GM19452 (cell line): ENCODE measurements around the gene DBET.
"Not testable (repeated sequence)": the region's sequence is repeated elsewhere in the genome, so short reads cannot be mapped to it uniquely, and the experiment has no call there.

Source experiments
- ATAC-seq: cut with Tn5 transposase; IDR thresholded peaks from one replicate; pipeline ENCODE4 v1.9.1; 2021; ENCODE audit not compliant: unreplicated experiment

Gene DBET

GRCh38 chr4:190049378-190050239, 14.7 kb upstream of the DBET start:
- ATAC-seq = not testable (repeated sequence)

GRCh38 chr4:190058997-190059396, 5.3 kb upstream of the DBET start:
- ATAC-seq = not testable (repeated sequence)

GRCh38 chr4:190064805-190065204, 503 bp downstream of the DBET start:
- not testable (repeated sequence) for ATAC-seq

GRCh38 chr4:190068351-190068750, 4.0 kb downstream of the DBET start:
- ATAC-seq = not testable (repeated sequence)

GRCh38 chr4:190093052-190093451, 28.8 kb downstream of the DBET start:
- ATAC-seq = not testable (repeated sequence)

GRCh38 chr4:190094031-190094430, 29.7 kb downstream of the DBET start:
- not testable (repeated sequence) for ATAC-seq

- not testable (repeated sequence) for ATAC-seq
Observed at GRCh38 chr4:190095335-190095734, 31.0 kb downstream of the DBET start.

- not testable (repeated sequence) for ATAC-seq
Observed at GRCh38 chr4:190099605-190100004, 35.3 kb downstream of the DBET start.

GRCh38 chr4:190101525-190101924, 37.2 kb downstream of the DBET start:
- not testable (repeated sequence) for ATAC-seq

GRCh38 chr4:190106191-190106590, 41.9 kb downstream of the DBET start:
- ATAC-seq = not testable (repeated sequence)

GRCh38 chr4:190106611-190107480, 42.5 kb downstream of the DBET start:
- not testable (repeated sequence) for ATAC-seq

GRCh38 chr4:190107766-190108485, 43.6 kb downstream of the DBET start:
- not testable (repeated sequence) for ATAC-seq

- not testable (repeated sequence) for ATAC-seq
Observed at GRCh38 chr4:190108756-190109155, 44.5 kb downstream of the DBET start.

- not testable (repeated sequence) for ATAC-seq
Observed at GRCh38 chr4:190109390-190110011, 45.2 kb downstream of the DBET start.

GRCh38 chr4:190110033-190110432, 45.7 kb downstream of the DBET start:
- not testable (repeated sequence) for ATAC-seq

GRCh38 chr4:190110570-190111295, 46.4 kb downstream of the DBET start:
- ATAC-seq = not testable (repeated sequence)

- ATAC-seq = not testable (repeated sequence)
Observed at GRCh38 chr4:190112879-190113278, 48.6 kb downstream of the DBET start.

- ATAC-seq = not testable (repeated sequence)
Observed at GRCh38 chr4:190114991-190115390, 50.7 kb downstream of the DBET start.
